D721Med (cell line): ENCODE data around the gene NRBP1.

Experiments
- DNase-seq: peaks from one replicate; pipeline ENCODE4 v3.0.0; 2011; ENCODE audit warnings: low spot score; ENCODE audit not compliant: insufficient read length
- FAIRE-seq: peaks from 2 replicates; lab custom pipeline; 2011; peaks lifted over from hg19 to GRCh38; lab: Jason Lieb, UNC
- TF ChIP-seq, protein P1 (sequence below): IDR thresholded peaks from 2 replicates; pipeline ENCODE4 v1.5.1; 2012; ENCODE audit warnings: mild to moderate bottlenecking, control low read depth; ENCODE audit not compliant: insufficient read depth; ENCODE audit errors: missing control alignments

Gene NRBP1

DNA sequence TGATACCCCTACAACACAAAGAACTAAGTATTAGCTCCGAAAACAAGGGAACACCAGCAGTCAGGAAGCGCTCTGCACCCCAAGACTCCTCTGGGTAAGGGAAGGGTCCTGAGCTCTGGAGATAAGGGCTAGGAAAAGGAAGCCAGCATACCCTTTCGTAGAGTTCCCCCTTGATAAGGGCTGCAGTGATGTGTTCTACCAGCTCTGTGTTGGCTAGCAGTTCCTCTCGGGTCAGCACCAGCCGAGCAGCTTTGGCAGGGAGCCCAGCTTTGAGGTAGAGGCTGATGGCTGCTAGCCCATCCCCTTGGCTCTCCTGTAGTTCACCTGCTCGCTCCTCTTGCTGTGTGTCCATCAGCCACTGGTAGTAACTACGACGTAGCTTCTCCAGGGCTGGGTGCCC lies 32.7 kb downstream of the NRBP1 start:
- no peak for DNase-seq
- FAIRE-seq: no peak
- TF ChIP-seq, protein P1, sequence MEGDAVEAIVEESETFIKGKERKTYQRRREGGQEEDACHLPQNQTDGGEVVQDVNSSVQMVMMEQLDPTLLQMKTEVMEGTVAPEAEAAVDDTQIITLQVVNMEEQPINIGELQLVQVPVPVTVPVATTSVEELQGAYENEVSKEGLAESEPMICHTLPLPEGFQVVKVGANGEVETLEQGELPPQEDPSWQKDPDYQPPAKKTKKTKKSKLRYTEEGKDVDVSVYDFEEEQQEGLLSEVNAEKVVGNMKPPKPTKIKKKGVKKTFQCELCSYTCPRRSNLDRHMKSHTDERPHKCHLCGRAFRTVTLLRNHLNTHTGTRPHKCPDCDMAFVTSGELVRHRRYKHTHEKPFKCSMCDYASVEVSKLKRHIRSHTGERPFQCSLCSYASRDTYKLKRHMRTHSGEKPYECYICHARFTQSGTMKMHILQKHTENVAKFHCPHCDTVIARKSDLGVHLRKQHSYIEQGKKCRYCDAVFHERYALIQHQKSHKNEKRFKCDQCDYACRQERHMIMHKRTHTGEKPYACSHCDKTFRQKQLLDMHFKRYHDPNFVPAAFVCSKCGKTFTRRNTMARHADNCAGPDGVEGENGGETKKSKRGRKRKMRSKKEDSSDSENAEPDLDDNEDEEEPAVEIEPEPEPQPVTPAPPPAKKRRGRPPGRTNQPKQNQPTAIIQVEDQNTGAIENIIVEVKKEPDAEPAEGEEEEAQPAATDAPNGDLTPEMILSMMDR: no peak

DNA sequence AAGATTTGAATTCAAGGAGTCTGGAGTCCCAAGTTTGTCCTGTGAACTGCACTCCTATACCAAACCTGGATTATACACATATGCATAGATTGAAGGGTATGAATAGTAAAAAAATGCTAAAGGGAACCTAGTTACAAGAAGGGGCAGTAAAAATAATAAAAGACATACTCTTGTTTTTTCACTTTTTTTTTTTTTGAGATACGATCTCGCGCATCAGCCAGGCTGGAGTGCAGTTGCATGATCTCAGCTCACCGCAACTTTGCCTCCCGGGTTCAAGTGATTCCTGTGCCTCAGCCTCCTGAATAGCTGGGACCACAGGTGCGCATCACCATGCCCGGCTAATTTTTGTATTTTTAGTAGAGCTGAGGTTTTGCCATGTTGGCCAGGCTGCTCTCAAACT lies 36.0 kb downstream of the NRBP1 start:
- no peak for FAIRE-seq
- TF ChIP-seq, protein P1: no peak
- DNase-seq: no peak

DNA sequence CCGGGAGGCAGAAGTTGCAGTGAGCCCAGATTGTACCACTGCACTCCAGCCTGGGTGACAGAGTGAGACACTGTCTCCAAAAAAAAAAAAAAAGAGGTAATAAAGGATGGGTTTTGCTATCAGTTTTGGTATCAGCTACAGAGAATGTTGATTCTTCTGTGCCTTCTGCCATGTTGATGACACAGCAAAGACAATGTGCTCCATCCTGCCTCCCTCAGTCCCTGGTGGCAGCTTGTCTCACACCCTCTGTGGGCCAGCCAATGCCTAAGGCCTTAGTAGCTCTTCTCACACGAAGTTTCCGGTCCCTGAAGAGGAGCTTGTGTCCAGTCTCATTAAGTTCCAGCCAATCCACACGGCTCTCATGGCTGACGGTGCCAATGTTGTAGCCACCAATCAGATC lies 43.5 kb downstream of the NRBP1 start:
- TF ChIP-seq, protein P1: no peak
- FAIRE-seq: no peak

DNA sequence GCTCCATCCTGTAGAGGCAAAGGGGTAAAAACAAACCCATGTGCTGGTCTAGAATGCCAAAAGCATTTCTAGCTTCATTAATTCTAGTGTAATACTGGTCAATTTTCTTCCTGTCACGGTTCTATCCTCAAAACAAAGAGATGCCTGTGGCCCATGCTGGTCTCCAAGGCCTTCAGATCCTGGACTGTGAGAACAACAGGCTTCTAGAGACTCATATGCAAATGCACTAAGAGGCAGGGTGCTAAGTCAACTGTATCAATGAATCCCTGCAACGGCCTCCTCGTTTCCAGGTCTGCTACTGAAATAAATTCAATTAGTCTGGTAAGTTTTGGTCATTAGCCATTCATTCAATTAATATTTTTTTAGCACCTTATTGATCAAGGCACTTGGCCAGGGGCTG lies 57.1 kb downstream of the NRBP1 start:
- TF ChIP-seq, protein P1: no peak
- FAIRE-seq: no peak
- no peak for DNase-seq

More for the DNA sequence above, 43.5 kb downstream of the NRBP1 start:
- DNase-seq: no peak

DNA sequence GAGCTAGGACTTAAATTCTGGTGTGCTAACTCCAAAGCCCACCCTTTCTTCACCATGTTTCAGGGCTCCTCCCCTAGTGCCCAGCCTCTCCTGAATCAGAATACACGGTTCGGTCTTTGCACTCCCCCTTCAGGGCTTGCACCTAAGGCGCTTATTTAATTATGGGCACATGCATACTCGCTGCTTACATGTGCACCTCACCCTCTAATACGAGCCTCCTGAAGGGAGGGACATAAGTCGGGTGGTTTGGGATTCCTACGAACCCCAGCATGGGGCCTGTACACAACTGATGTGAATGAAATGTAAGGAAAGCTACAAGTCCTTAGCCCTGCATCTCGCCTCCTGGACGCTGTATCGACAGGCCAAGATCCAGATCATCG lies 60.7 kb downstream of the NRBP1 start:
- no peak for FAIRE-seq

DNA sequence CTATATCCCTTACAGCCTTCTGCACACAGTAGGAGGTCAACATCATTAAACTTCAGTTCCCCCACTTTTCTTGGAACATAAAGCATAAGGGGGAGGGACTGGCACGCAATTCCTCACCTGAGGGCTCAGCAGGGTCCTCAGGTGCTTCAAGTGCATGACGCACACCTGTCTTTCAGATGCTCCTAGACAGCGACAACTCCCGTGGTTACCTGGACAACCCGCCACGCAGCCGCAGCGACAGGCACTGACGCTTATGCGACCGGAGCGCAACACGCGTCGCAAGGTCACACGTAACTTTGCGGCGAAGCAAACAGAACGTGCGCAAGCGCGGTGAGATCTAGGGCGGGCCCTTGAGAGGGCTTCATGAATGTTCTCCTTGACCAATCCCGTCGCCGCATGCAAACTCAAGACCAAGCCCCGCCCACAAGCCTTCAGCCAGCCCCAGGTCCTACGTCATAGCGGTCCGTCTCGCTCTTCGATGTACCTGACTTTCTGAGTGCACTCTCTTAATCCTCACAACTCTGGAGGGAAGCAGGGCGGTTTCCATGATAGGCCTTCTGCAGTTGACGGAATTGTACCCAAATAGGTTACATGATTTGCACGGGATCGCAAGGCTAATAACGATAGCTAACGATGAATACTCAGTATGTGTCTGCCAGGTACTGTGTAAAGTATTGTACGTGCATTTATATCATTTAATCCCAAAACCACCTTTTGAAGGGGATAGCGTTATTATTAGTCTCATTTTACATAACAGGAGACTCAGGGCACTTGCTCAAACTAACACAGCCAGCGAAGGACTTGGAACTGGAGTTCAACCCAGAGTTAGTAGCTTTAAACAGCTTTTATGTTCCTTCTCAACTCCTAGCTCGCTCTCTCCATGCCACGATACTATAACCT lies 61.3 kb downstream of the NRBP1 start, which contains the start of gene IFT172:
IFT172 (minus strand) TSS at position 246 of the 900 bp plus-strand sequence; CDS start at position 156, 90 bp downstream.
- peak; percentile 77 for FAIRE-seq
- peak; percentile 74 for DNase-seq
- TF ChIP-seq, protein P1: no peak

More for the DNA sequence above, 60.7 kb downstream of the NRBP1 start:
- DNase-seq: no peak
- TF ChIP-seq, protein P1: no peak
